ENCODE results near the gene RPS15.

- TF ChIP-seq CTCF (IDR thresholded peaks at IDR 0.05) (no peak), POLR2AphosphoS5 (IDR thresholded peaks at IDR 0.05) (no peak)
These were observed 45.8 kb downstream of the RPS15 start for GRCh38 chr19:1483979-1484428.
